Measurements from ENCODE around the gene UFD1. TPM values are rescaled to one million over a fixed set of nuclear protein-coding genes. Genes with fewer than 3 reads are reported as not detected.

UFD1 gene
- total and polyA plus RNA-seq, 9 of the 15 experiments (the other 6 are each of a cell fraction or from before 2014, with no cell fraction given), result 238 to 645 (median 363) TPM

GRCh38 chr22:19406281-19406811, 72.6 kb downstream of the UFD1 start:
- H3K9me1 ChIP-seq (ENCODE audit: control insufficient read depth, insufficient read depth, low read length), result peaks cover 19% of the 10 kb centered on the region
- FAIRE-seq (no peak), ATAC-seq (peak; percentile 53), DNase-seq (ENCODE audit: extremely low read depth in 1 of 4, low spot score in 3 of 4) (peak in 3 of 4 experiments; percentile 68 to 79 (median 75))
- H3K9me3 ChIP-seq (replicated peaks; ENCODE audit: control insufficient read depth, insufficient read depth, low read depth, low read length), result no peaks in the 10 kb centered on the region
- CTCF ChIA-PET (ENCODE audit: low intra/inter-chr PET ratio), result no interaction called here
- peaks cover 18% of the 10 kb centered on the region for H4K20me1 ChIP-seq (replicated peaks; ENCODE audit: control insufficient read depth, insufficient read depth, low read length)
- H3K36me3 ChIP-seq (ENCODE audit: control insufficient read depth, insufficient read depth, low read length), result peaks cover 95% of the 10 kb centered on the region
- BruUV-seq (replicated peaks), result no TSS peak
- H3K27ac ChIP-seq (ENCODE audit: extremely low read depth, low read depth, low read length), result no peak overlapping the region
- H3K9ac ChIP-seq (ENCODE audit: insufficient read depth in 1 of 2, low read depth in 2 of 2, low read length in 2 of 2), result peak overlapping the region in 1 of 2 experiments; percentile 17; a peak in 1 of 4 replicates
- in situ Hi-C loops (cut with MboI), result no loop called here
- no peak overlapping the region for H3K4me3 ChIP-seq
- no peaks in the 10 kb centered on the region for H3K27me3 ChIP-seq (ENCODE audit: control insufficient read depth in 2 of 2, insufficient read depth in 2 of 2, low read length in 2 of 2)
- H3K79me2 ChIP-seq (ENCODE audit: control insufficient read depth, insufficient read depth, low read length), result peaks cover 30% of the 10 kb centered on the region
- 66% methylated on average over 3 of the region's 3 CpGs for WGBS (ENCODE audit: insufficient coverage, low coverage, missing lambda C conversion rate)
- no peak overlapping the region for H3K4me2 ChIP-seq (ENCODE audit: insufficient read depth, low read length)
- H3K4me1 ChIP-seq (replicated peaks in 1 of 2; ENCODE audit: control insufficient read depth in 2 of 2, insufficient read depth in 2 of 2, low read length in 2 of 2), result peaks cover 18 to 24% of the 10 kb centered on the region in 2 experiments; a peak in 4 of 5 replicates
- H2AFZ ChIP-seq (ENCODE audit: low read depth, low read length), result no peak overlapping the region
- POLR2A ChIA-PET, result interaction anchor here (0.9 to 14.3 kb wide), 5 partner anchors 8 to 46 kb away, joined by 4 to 245 read pairs (median 15); partner anchors contain the start of genes HIRA and MRPL40
- intact Hi-C loops (cut with micrococcal nuclease), result no loop called here
- TF ChIP-seq GTF2F1 (IDR thresholded peaks at IDR 0.05; ENCODE audit: low read depth, low read length) (0 out of 2 replicates have a peak, but pooled peaks have one; percentile 26), MEIS2 (IDR thresholded peaks at IDR 0.05; ENCODE audit: partially characterized antibody) (peak; percentile 93), MAFK (IDR thresholded peaks at IDR 0.05; ENCODE audit: low read length) (peak; percentile 39), ESRRB (CRISPR knock-in tag; IDR thresholded peaks at IDR 0.05; ENCODE audit: borderline replicate concordance) (no peak), MAZ (CRISPR knock-in tag; conservative IDR thresholded peaks at IDR 0.05 in 1 of 2, IDR thresholded peaks at IDR 0.05 in 1 of 2) (peak in 1 of 2 experiments; percentile 84; a peak in 2 of 4 replicates), HES1 (IDR thresholded peaks at IDR 0.05; ENCODE audit: low read depth) (no peak), KDM1A (IDR thresholded peaks at IDR 0.05) (no peak), KLF1 (tag; IDR thresholded peaks at IDR 0.05) (0 out of 2 replicates have a peak, but pooled peaks have one; percentile 14), CHD7 (IDR thresholded peaks at IDR 0.05; ENCODE audit: low read depth, low read length) (peak; percentile 56), BHLHE40 (IDR thresholded peaks at IDR 0.05; ENCODE audit: low read length) (peak; percentile 57), GATAD2A (IDR thresholded peaks at IDR 0.05) (no peak)
